ENCODE measurements around the gene TGM1. TPM values are rescaled to one million over a fixed set of nuclear protein-coding genes. Genes with fewer than 3 reads are reported as not detected.

Gene TGM1
- total RNA-seq = 1 to 10 TPM in 2 of 4 donors, under 1 TPM in 2; 0.52 to 3.3 (median 1.6) TPM

GRCh38 chr14:24262821-24263733 lies at the start of gene TGM1:
TGM1 (minus strand) TSS chr14:24263177; CDS start chr14:24262352, 825 bp downstream.
- peaks cover 19 to 43% (median 29%) of the 10 kb centered on the region in 4 donors for H3K36me3 ChIP-seq
- intact Hi-C loops (cut with DNase I) = no loop called here
- no peaks in the 10 kb centered on the region for H3K27me3 ChIP-seq
- DNase-seq (ENCODE audit: extremely low spot score) = no peak
- no peaks in the 10 kb centered on the region for H3K9me3 ChIP-seq
- H3K4me1 ChIP-seq = peaks cover 0 to 9% (median 2%) of the 10 kb centered on the region in 4 donors
- whole genome bisulfite sequencing = 82% methylated on average over 10 of the region's 14 CpGs
- H3K4me3 ChIP-seq = no peak within 1 kb of the TSS
- H3K27ac ChIP-seq (replicated peaks in 1 of 4) = no peak within 1 kb of the TSS
- TF ChIP-seq POLR2AphosphoS5 (IDR thresholded peaks at IDR 0.05) (no peak), EP300 (IDR thresholded peaks at IDR 0.05) (no peak), POLR2A (IDR thresholded peaks at IDR 0.05; ENCODE audit: low read depth) (no peak)
- TF ChIP-seq, protein P1, sequence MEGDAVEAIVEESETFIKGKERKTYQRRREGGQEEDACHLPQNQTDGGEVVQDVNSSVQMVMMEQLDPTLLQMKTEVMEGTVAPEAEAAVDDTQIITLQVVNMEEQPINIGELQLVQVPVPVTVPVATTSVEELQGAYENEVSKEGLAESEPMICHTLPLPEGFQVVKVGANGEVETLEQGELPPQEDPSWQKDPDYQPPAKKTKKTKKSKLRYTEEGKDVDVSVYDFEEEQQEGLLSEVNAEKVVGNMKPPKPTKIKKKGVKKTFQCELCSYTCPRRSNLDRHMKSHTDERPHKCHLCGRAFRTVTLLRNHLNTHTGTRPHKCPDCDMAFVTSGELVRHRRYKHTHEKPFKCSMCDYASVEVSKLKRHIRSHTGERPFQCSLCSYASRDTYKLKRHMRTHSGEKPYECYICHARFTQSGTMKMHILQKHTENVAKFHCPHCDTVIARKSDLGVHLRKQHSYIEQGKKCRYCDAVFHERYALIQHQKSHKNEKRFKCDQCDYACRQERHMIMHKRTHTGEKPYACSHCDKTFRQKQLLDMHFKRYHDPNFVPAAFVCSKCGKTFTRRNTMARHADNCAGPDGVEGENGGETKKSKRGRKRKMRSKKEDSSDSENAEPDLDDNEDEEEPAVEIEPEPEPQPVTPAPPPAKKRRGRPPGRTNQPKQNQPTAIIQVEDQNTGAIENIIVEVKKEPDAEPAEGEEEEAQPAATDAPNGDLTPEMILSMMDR (IDR thresholded peaks at IDR 0.05) = no peak

DNA sequence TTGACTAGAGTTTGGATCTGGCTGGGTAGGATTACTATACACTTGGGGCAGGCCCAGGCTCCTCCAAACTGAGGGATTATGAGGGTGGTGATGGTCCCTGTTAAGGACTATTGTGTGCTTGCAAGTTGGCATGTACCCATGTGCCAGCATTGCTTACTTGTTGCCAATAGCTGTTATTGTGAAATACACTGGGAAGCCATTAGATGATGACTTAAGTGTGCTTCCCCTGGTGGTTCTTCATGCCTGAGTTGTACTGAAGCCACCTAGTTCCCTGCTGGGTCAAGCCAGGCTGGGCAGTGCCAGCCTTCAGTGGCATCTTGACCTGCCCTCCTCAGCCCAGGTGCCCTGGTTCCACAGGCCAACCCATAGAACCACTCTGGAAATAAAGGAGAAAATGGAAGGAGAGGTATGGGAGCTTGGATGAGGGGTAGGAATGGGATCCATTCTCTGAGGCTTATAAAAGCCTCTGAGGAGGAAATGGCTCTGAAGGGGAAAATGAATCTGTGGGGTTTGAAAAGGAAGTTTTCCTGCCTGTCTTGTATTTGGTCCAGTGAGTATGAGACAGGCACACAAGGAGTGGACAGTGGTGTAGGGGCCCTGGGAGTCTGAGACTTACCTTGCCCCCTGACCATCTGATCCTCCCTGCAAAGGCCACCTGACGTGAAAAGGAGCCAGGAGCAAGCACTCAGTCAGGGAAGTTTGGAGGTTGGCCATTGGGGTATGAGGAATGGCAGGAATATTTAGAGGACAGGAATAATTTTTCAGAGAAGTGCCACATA lies 49.0 kb upstream of the TGM1 start:
- TF ChIP-seq POLR2A (IDR thresholded peaks at IDR 0.05; ENCODE audit: low read depth) (no peak), EP300 (IDR thresholded peaks at IDR 0.05) (no peak), POLR2AphosphoS5 (IDR thresholded peaks at IDR 0.05) (no peak)
- TF ChIP-seq, protein P1 (IDR thresholded peaks at IDR 0.05) = no peak
- WGBS = 80% methylated on average over 1 of the region's 1 CpG
- peak overlapping the region; percentile 64 to 73 (median 66) for H3K4me3 ChIP-seq
- H3K36me3 ChIP-seq = peaks cover 2 to 9% (median 7%) of the 10 kb centered on the region in 4 donors
- peaks cover 0 to 24% (median 9%) of the 10 kb centered on the region in 4 donors for H3K27me3 ChIP-seq
- no peak for DNase-seq (ENCODE audit: extremely low spot score)
- H3K27ac ChIP-seq (replicated peaks in 1 of 4) = peak overlapping the region; percentile 77 to 90 (median 84)
- H3K9me3 ChIP-seq = no peaks in the 10 kb centered on the region
- intact Hi-C loops (cut with DNase I) = loop anchor here (5.0 kb wide), 1 partner anchor 125 kb away; no protein-coding TSS in a partner anchor
- peaks cover 54 to 87% (median 66%) of the 10 kb centered on the region in 4 donors for H3K4me1 ChIP-seq

GRCh38 chr14:24310646-24311604 lies 47.9 kb upstream of the TGM1 start, which contains the start of gene LTB4R:
LTB4R (plus strand) TSS chr14:24311502; CDS start chr14:24315652, 4,150 bp downstream.
- DNase-seq (ENCODE audit: extremely low spot score) = no peak
- TF ChIP-seq, protein P1 (IDR thresholded peaks at IDR 0.05) = peak; percentile 27 to 48 (median 30)
- TF ChIP-seq EP300 (IDR thresholded peaks at IDR 0.05) = no peak
- peak; percentile 42 to 63 for TF ChIP-seq POLR2AphosphoS5 (IDR thresholded peaks at IDR 0.05)
- Histone ChIP-seq H3K4me3 (peak within 1 kb of the TSS; percentile 64 to 73 (median 66)), H3K4me1 (peaks cover 46 to 77% (median 57%) of the 10 kb centered on the region in 4 donors), H3K9me3 (no peaks in the 10 kb centered on the region), H3K27me3 (peaks cover 0 to 13% (median under 1%) of the 10 kb centered on the region in 4 donors), H3K27ac (replicated peaks in 1 of 4) (peak within 1 kb of the TSS; percentile 77 to 90 (median 84)), H3K36me3 (peaks cover 12 to 20% (median 17%) of the 10 kb centered on the region in 4 donors)
- WGBS = 30% methylated on average over 25 of the region's 99 CpGs
- intact Hi-C loops (cut with DNase I) = loop anchor here (5.0 kb wide), 1 partner anchor 126 kb away; no protein-coding TSS in a partner anchor

- H3K4me1 ChIP-seq = peaks cover 41 to 70% (median 51%) of the 10 kb centered on the region in 4 donors
- intact Hi-C loops (cut with DNase I) = loop anchor here (5.0 kb wide), 1 partner anchor 127 kb away; no protein-coding TSS in a partner anchor
- peaks cover 19 to 27% (median 24%) of the 10 kb centered on the region in 4 donors for H3K36me3 ChIP-seq
- DNase-seq (ENCODE audit: extremely low spot score) = no peak
- TF ChIP-seq POLR2A (IDR thresholded peaks at IDR 0.05; ENCODE audit: low read depth) (no peak), POLR2AphosphoS5 (IDR thresholded peaks at IDR 0.05) (no peak), EP300 (IDR thresholded peaks at IDR 0.05) (no peak)
- TF ChIP-seq, protein P1 (IDR thresholded peaks at IDR 0.05) = no peak
- H3K4me3 ChIP-seq = peak overlapping the region; percentile 64 to 73 (median 66)
- H3K9me3 ChIP-seq = no peaks in the 10 kb centered on the region
- 33% methylated on average over 4 of the region's 5 CpGs for WGBS
- H3K27me3 ChIP-seq = peaks cover 0 to 7% (median 0%) of the 10 kb centered on the region in 4 donors
- peak overlapping the region; percentile 77 to 90 (median 84) for H3K27ac ChIP-seq (replicated peaks in 1 of 4)
These were observed 47.3 kb upstream of the TGM1 start for GRCh38 chr14:24310265-24310645.
